ENCODE results near the gene MX1.

DNA sequence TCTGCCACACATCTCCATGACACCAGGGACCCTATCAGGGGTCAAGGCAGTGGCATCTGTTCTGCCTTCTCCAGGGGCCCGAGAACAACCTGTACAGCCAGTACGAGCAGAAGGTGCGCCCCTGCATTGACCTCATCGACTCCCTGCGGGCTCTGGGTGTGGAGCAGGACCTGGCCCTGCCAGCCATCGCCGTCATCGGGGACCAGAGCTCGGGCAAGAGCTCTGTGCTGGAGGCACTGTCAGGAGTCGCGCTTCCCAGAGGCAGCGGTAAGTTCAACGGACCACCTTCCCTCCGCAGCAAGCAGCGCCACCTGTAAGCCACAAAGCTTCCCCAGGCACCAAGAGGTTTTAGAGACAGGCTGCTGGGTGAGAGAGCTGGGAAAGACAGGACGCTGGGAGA, 48.3 kb upstream of the MX1 start:
- no peak for TF ChIP-seq EZH2 (IDR thresholded peaks at IDR 0.05; ENCODE audit: low read depth)
- TF ChIP-seq, protein P1, sequence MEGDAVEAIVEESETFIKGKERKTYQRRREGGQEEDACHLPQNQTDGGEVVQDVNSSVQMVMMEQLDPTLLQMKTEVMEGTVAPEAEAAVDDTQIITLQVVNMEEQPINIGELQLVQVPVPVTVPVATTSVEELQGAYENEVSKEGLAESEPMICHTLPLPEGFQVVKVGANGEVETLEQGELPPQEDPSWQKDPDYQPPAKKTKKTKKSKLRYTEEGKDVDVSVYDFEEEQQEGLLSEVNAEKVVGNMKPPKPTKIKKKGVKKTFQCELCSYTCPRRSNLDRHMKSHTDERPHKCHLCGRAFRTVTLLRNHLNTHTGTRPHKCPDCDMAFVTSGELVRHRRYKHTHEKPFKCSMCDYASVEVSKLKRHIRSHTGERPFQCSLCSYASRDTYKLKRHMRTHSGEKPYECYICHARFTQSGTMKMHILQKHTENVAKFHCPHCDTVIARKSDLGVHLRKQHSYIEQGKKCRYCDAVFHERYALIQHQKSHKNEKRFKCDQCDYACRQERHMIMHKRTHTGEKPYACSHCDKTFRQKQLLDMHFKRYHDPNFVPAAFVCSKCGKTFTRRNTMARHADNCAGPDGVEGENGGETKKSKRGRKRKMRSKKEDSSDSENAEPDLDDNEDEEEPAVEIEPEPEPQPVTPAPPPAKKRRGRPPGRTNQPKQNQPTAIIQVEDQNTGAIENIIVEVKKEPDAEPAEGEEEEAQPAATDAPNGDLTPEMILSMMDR (conservative IDR thresholded peaks at IDR 0.05): no peak

Data from PC-9 (cell line).